Adrenal gland (tissue), 12 donors: ENCODE measurements around the gene INPP5A. TPM values are rescaled to one million over a fixed set of nuclear protein-coding genes. Genes with fewer than 3 reads are reported as not detected.

Experiments used
- DNase-seq, 7 donors: peaks; one replicate each; pipeline ENCODE4 v3.0.0-alpha.2; 2019 to 2020
- H3K27ac ChIP-seq, 5 donors: fragments of 200-600 bp; sonication (generic) in 4 of 5; 1 replicate in 3 of 5; 2 replicates in 2 of 5; pipeline versions ENCODE4 v1.5.1 to v1.8.0; 2016 to 2020; ENCODE audit warnings: mild to moderate bottlenecking in 1 of 5
- H3K27me3 ChIP-seq: fragments of 200-600 bp; 2 replicates; pipeline ENCODE4 v1.8.0; 2021
- H3K36me3 ChIP-seq, 2 donors: fragments of 200-600 bp; replicated peaks in 1 of 2; 1 replicate in 1 of 2; 2 replicates in 1 of 2; pipeline versions ENCODE4 v1.5.1 to v1.8.0; 2018 to 2022
- H3K4me1 ChIP-seq, 2 donors: fragments of 200-600 bp; replicated peaks in 1 of 2; 1 replicate in 1 of 2; 2 replicates in 1 of 2; pipeline versions ENCODE4 v1.5.1 to v1.8.0; 2018 to 2021
- H3K4me3 ChIP-seq, 4 donors: fragments of 200-600 bp; sonication (generic) in 3 of 4; one replicate each; pipeline ENCODE4 v1.5.1; 2016 to 2018
- H3K9me3 ChIP-seq, 3 donors: fragments of 200-600 bp; sonication (generic) in 1 of 3; replicated peaks in 1 of 3; 1 replicate in 2 of 3; 2 replicates in 1 of 3; pipeline versions ENCODE4 v1.5.1 to v1.8.0; 2016 to 2021
- CTCF ChIP-seq, 6 experiments: fragments of 450-650 bp in 4 of 6; fragments of 200-600 bp in 2 of 6; sonication (generic) in 1 of 6; IDR thresholded peaks; 1 replicate in 5 of 6; 2 replicates in 1 of 6; pipeline versions ENCODE4 v1.5.1 to v1.8.0; 2016 to 2021; ENCODE audit warnings: antibody characterized with exemption in 6 of 6, mild to moderate bottlenecking in 2 of 6, moderate library complexity in 1 of 6
- POLR2A ChIP-seq, 2 donors: fragments of 450-650 bp; IDR thresholded peaks; one replicate each; pipeline ENCODE4 v1.6.1; 2017; ENCODE audit warnings: antibody characterized with exemption in 2 of 2, mild to moderate bottlenecking in 2 of 2, moderate library complexity in 1 of 2
- WGBS, 4 donors: extraction: QIAGEN DNeasy Blood & Tissue Kit in 2 of 4; methylation state at CpG; one replicate each; pipeline versions ENCODE4 v1.1.5 to v1.1.7; 2013 to 2017; 5-methylcytosine and 5-hydroxymethylcytosine counted together
- intact Hi-C, 2 donors: fragments of 100-400 bp; cut with DNase I; formaldehyde crosslinking; loops; one replicate each; pipeline versions ENCODE4 v1.14.1 to v1.15.0; 2022 to 2023
- polyA plus RNA-seq, 3 donors: library from polyadenylated mRNA; stranded (reverse); fragments of 200-250 nt in 2 of 3; fragments of 350-450 nt in 1 of 3; fragmentation: Illumina TruSeq in 1 of 3; extraction: RNeasy Lipid Tissue Mini Kit (QIAGEN cat#74804) in 1 of 3; gene quantifications; one replicate each; pipeline ENCODE4 v1.2.3, GENCODE V29; 2013 to 2014
- total RNA-seq, 9 donors: library from RNA; depleted of rRNA in 4 of 9; stranded (reverse); fragments of >200 nt in 4 of 9; fragments of 120-200 nt in 1 of 9; fragmentation: NEBNext Ultra II Directional in 1 of 9; extraction: Animal tissue kit (Norgen Biotek cat#: 25700) in 1 of 9; gene quantifications; one replicate each; pipeline versions ENCODE4 v1.1.0 to v1.2.4, GENCODE V29; 2013 to 2023
- donor health status: healthy with polysubstance abuse.
- donor health status: Bipolar disorder and iron deficiency.
- donor health status: DM: yes; HTN: yes; CAD: no.
- donor health status: DM: no; HTN: no; CAD: no.
- donor health status: DM: no; HTN: no; CAD: no.
- donor health status: DM: yes; HTN: yes; CAD: no.

The INPP5A gene
- total and polyA plus RNA-seq, 12 donors: 13.5 to 62.9 (median 37.5) TPM

- TF ChIP-seq CTCF (IDR thresholded peaks at IDR 0.05) (no peak), POLR2A (IDR thresholded peaks at IDR 0.05) (no peak)
- Histone ChIP-seq H3K36me3 (no peaks in the 10 kb centered on the region), H3K27me3 (no peaks in the 10 kb centered on the region), H3K4me1 (peaks cover 26 to 40% of the 10 kb centered on the region in 2 donors), H3K9me3 (no peaks in the 10 kb centered on the region), H3K4me3 (peak overlapping the region in 2 of 4 donors; percentile 52 to 78), H3K27ac (peak overlapping the region in 4 of 5 donors; percentile 74 to 90 (median 82))
- DNase-seq: peak in 5 of 7 donors; percentile 31 to 48 (median 36)
- intact Hi-C loops: loop anchor here in 1 of 2 donors (5.0 kb wide), 1 partner anchor 79 kb away; no protein-coding TSS in a partner anchor
- 30 to 48% (median 46%) methylated on average over 15 to 21 of the region's 21 CpGs for WGBS, 4 donors
Measured at GRCh38 chr10:132536241-132536876, 1.2 kb upstream of the INPP5A start.

- TF ChIP-seq CTCF (IDR thresholded peaks at IDR 0.05) (peak in 4 of 6 experiments; percentile 6 to 52 (median 38)), POLR2A (IDR thresholded peaks at IDR 0.05) (peak; percentile 47 to 58)
- no peaks in the 10 kb centered on the region for H3K36me3 ChIP-seq
- no peaks in the 10 kb centered on the region for H3K27me3 ChIP-seq
- DNase-seq: peak; percentile 100
- peak overlapping the region in 2 of 4 donors; percentile 52 to 78 for H3K4me3 ChIP-seq
- H3K27ac ChIP-seq: peak overlapping the region in 4 of 5 donors; percentile 74 to 90 (median 82)
- H3K4me1 ChIP-seq: peaks cover 26 to 46% of the 10 kb centered on the region in 2 donors
- H3K9me3 ChIP-seq: no peaks in the 10 kb centered on the region
- WGBS, 4 donors: 0% methylated on average over 13 to 102 of the region's 102 CpGs
- intact Hi-C loops: loop anchor here in 1 of 2 donors (5.0 kb wide), 1 partner anchor 80 kb away; no protein-coding TSS in a partner anchor
Measured at GRCh38 chr10:132536877-132537683, 507 bp upstream of the INPP5A start.

GRCh38 chr10:132538031-132538789 lies 623 bp downstream of the INPP5A start:
- no peaks in the 10 kb centered on the region for H3K27me3 ChIP-seq
- intact Hi-C loops: loop anchor here in 1 of 2 donors (5.0 kb wide), 1 partner anchor 81 kb away; no protein-coding TSS in a partner anchor
- no peaks in the 10 kb centered on the region for H3K9me3 ChIP-seq
- H3K4me1 ChIP-seq: peaks cover 26 to 56% of the 10 kb centered on the region in 2 donors
- peak in 6 of 7 donors; percentile 21 to 58 (median 41) for DNase-seq
- H3K4me3 ChIP-seq: peak overlapping the region in 3 of 4 donors; percentile 28 to 82 (median 57)
- no peak for TF ChIP-seq POLR2A (IDR thresholded peaks at IDR 0.05)
- TF ChIP-seq CTCF (IDR thresholded peaks at IDR 0.05): no peak
- no peaks in the 10 kb centered on the region for H3K36me3 ChIP-seq
- H3K27ac ChIP-seq: peak overlapping the region; percentile 53 to 85 (median 74)
- 4 to 17% (median 9%) methylated on average over 9 to 42 of the region's 42 CpGs for WGBS, 4 donors
